Brain microvascular endothelial cell (primary cell): ENCODE data around the gene HHATL.

Experiments used
- DNase-seq: peaks from one replicate; pipeline ENCODE4 v3.0.0-alpha.2; 2020
- H3K27ac ChIP-seq: fragments of 250-450 bp; sonication (Bioruptor Pico); 2 replicates; pipeline ENCODE4 v1.5.1; 2020; ENCODE audit warnings: mild to moderate bottlenecking, moderate library complexity
- H3K27me3 ChIP-seq: fragments of 250-450 bp; sonication (Bioruptor Pico); replicated peaks from 2 replicates; pipeline ENCODE4 v1.5.1; 2020; ENCODE audit warnings: mild to moderate bottlenecking
- H3K36me3 ChIP-seq: fragments of 250-450 bp; sonication (Bioruptor Pico); replicated peaks from 2 replicates; pipeline ENCODE4 v1.5.1; 2020; ENCODE audit warnings: mild to moderate bottlenecking
- H3K4me3 ChIP-seq: 2 replicates; pipeline ENCODE4 v1.5.1; 2011; ENCODE audit warnings: low read depth, mild to moderate bottlenecking, control low read depth, low read length, moderate library complexity
- CTCF ChIP-seq: IDR thresholded peaks from 2 replicates; pipeline ENCODE4 v1.5.1; 2011; ENCODE audit warnings: low read depth, mild to moderate bottlenecking, moderate library complexity, low read length, control low read depth, inconsistent platforms; ENCODE audit errors: missing control alignments
- in situ Hi-C: cut with HindIII; loops from 2 replicates; pipeline ENCODE4 v1.10.0; 2017; ENCODE audit warnings: low sequenced_read_pairs, low pct_ligation_motif_present

Gene HHATL

GRCh38 chr3:42720126-42720525, 17.5 kb upstream of the HHATL start:
- no peak for DNase-seq
- no peak overlapping the region for H3K4me3 ChIP-seq
- in situ Hi-C loops: no loop called here
- no peak for TF ChIP-seq CTCF
- no peak overlapping the region for H3K27ac ChIP-seq
- H3K27me3 ChIP-seq: peaks cover 4% of the 10 kb centered on the region
- H3K36me3 ChIP-seq: no peaks in the 10 kb centered on the region

DNA sequence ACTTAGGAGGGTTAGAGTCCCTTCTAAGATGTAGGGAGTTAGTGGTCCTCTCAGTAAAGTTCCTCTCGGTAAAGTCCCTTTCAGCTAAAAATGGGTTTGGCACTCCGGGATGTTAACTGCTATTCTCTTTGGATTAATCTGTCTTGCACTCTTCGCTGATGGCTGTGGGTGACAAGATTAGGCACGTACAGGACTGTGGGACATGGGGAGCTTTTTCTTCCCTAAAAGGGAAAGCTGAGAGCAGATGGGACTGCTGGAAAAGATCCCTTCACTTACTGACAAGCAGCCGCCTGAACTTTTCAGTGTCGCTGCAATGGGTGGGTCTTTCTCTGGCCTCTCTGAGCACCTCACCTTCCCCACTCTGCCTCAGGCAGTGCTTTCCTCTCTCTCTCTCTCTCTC, 16.4 kb upstream of the HHATL start:
- no peak for TF ChIP-seq CTCF
- H3K27ac ChIP-seq: no peak overlapping the region
- H3K36me3 ChIP-seq: no peaks in the 10 kb centered on the region
- in situ Hi-C loops: no loop called here
- DNase-seq: no peak
- no peak overlapping the region for H3K4me3 ChIP-seq
- peaks cover 4% of the 10 kb centered on the region for H3K27me3 ChIP-seq

DNA sequence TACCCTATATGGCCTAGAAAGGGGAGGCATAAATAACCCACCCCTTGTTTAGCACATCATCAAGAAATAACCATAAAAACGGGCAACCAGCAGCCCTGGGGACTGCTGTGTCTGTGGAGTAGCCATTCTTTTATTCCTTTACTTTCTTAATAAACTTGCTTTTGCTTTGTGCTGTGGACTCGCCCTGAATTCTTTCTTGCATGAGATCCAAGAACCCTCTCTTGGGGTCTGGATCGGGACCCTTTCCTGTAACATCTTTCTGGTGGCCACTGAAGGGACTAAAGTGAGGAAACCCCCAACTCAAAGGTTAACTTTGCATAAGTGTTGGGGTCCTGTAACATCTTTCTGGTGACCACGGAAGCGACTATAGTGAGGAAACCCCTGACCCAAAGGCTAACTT, 15.7 kb upstream of the HHATL start:
- Histone ChIP-seq H3K36me3 (no peaks in the 10 kb centered on the region), H3K27me3 (peaks cover 4% of the 10 kb centered on the region), H3K27ac (no peak overlapping the region), H3K4me3 (no peak overlapping the region)
- in situ Hi-C loops: no loop called here
- no peak for TF ChIP-seq CTCF
- DNase-seq: no peak

- in situ Hi-C loops: no loop called here
Observed at GRCh38 chr3:42717306-42717705, 14.7 kb upstream of the HHATL start.

GRCh38 chr3:42714171-42714852, 11.7 kb upstream of the HHATL start:
- in situ Hi-C loops: no loop called here
- DNase-seq: no peak
- Histone ChIP-seq H3K27me3 (peaks cover 4% of the 10 kb centered on the region), H3K27ac (no peak overlapping the region), H3K36me3 (no peaks in the 10 kb centered on the region), H3K4me3 (no peak overlapping the region)
- no peak for TF ChIP-seq CTCF

More at GRCh38 chr3:42717306-42717705, 14.7 kb upstream of the HHATL start:
- no peaks in the 10 kb centered on the region for H3K36me3 ChIP-seq
- DNase-seq: no peak
- no peak for TF ChIP-seq CTCF
- H3K4me3 ChIP-seq: no peak overlapping the region
- H3K27me3 ChIP-seq: peaks cover 7% of the 10 kb centered on the region
- no peak overlapping the region for H3K27ac ChIP-seq

GRCh38 chr3:42713747-42714146, 11.1 kb upstream of the HHATL start:
- DNase-seq: no peak
- no peak for TF ChIP-seq CTCF
- no peak overlapping the region for H3K27ac ChIP-seq
- no peak overlapping the region for H3K4me3 ChIP-seq
- H3K27me3 ChIP-seq: peaks cover 3% of the 10 kb centered on the region
- no peaks in the 10 kb centered on the region for H3K36me3 ChIP-seq
- in situ Hi-C loops: no loop called here
